Kidney (tissue), 14 donors: ENCODE data around the gene TNFRSF1B. TPM values are rescaled to one million over a fixed set of nuclear protein-coding genes. Genes with fewer than 3 reads are reported as not detected.

Experiments used
- DNase-seq, 5 donors: peaks; one replicate each; pipeline ENCODE4 v3.0.0-alpha.2; 2013 to 2020
- FAIRE-seq: peaks from 2 replicates; lab custom pipeline; 2012; peaks lifted over from hg19 to GRCh38; lab: Jason Lieb, UNC
- H3K27ac ChIP-seq, 2 donors: one replicate each; pipeline ENCODE4 v1.7.0; 2013; ENCODE audit warnings: low read depth in 2 of 2, low read length in 2 of 2, inconsistent platforms in 1 of 2
- H3K27me3 ChIP-seq: one replicate; pipeline ENCODE4 v1.7.1; 2013; ENCODE audit warnings: low read length, inconsistent platforms; ENCODE audit not compliant: control insufficient read depth, insufficient read depth
- H3K36me3 ChIP-seq, 3 donors: one replicate each; pipeline versions ENCODE4 v1.7.0 to v1.7.1; 2013; ENCODE audit warnings: low read length in 3 of 3, control low read depth in 1 of 3, inconsistent platforms in 1 of 3; ENCODE audit not compliant: insufficient read depth in 3 of 3, control insufficient read depth in 2 of 3
- H3K4me1 ChIP-seq, 3 donors: one replicate each; pipeline versions ENCODE4 v1.7.0 to v1.7.1; 2013; ENCODE audit warnings: low read length in 3 of 3, inconsistent platforms in 1 of 3, low read depth in 1 of 3; ENCODE audit not compliant: control insufficient read depth in 2 of 3, insufficient read depth in 2 of 3
- H3K4me3 ChIP-seq, 3 donors: one replicate each; pipeline versions ENCODE4 v1.7.0 to v1.8.1; 2013; ENCODE audit warnings: low read length in 3 of 3, control low read depth in 1 of 3, inconsistent platforms in 1 of 3
- H3K9ac ChIP-seq, 3 donors: one replicate each; pipeline versions ENCODE4 v1.7.0 to v1.7.1; 2013; ENCODE audit warnings: low read length in 3 of 3, control low read depth in 1 of 3, inconsistent platforms in 1 of 3
- H3K9me3 ChIP-seq, 3 donors: one replicate each; pipeline versions ENCODE4 v1.7.0 to v1.7.1; 2013; ENCODE audit warnings: low read length in 3 of 3, control low read depth in 1 of 3, inconsistent platforms in 1 of 3; ENCODE audit not compliant: control insufficient read depth in 2 of 3, insufficient read depth in 1 of 3
- intact Hi-C: fragments of 100-400 bp; cut with DNase I; formaldehyde crosslinking; loops from one replicate; pipeline ENCODE4 v1.11.1; 2022
- polyA plus RNA-seq: library from polyadenylated mRNA; stranded (reverse); fragments of 350-450 nt; fragmentation: Illumina TruSeq; extraction: RNeasy Lipid Tissue Mini Kit (QIAGEN cat#74804); gene quantifications from one replicate; pipeline ENCODE4 v1.2.3, GENCODE V29; 2014; ENCODE audit warnings: low read depth, low replicate concordance; ENCODE audit not compliant: insufficient read depth
- total RNA-seq: library from RNA; stranded (reverse); fragmentation: NEBNext Ultra II Directional; extraction: Animal tissue kit (Norgen Biotek cat#: 25700); gene quantifications from one replicate; pipeline ENCODE4 v1.2.1, GENCODE V29; 2021
- TF ChIP-seq, protein P1 (sequence below): IDR thresholded peaks from 3 replicates; pipeline ENCODE4 v1.5.1; 2012; ENCODE audit warnings: mild to moderate bottlenecking, moderate library complexity, borderline replicate concordance; ENCODE audit not compliant: insufficient read depth; ENCODE audit errors: extremely low read depth
- donor health status: control.
- donor health status: control.
- donor health status: control.
- donor health status: control.
- donor health status: control.
- donor health status: DM: yes; HTN: yes; CAD: no.
- donor health status: Normal renal cell carcinoma (clear cell type).

Gene TNFRSF1B
- total and polyA plus RNA-seq, 2 donors from 2014 or later: 7.7 to 47.1 TPM

DNA sequence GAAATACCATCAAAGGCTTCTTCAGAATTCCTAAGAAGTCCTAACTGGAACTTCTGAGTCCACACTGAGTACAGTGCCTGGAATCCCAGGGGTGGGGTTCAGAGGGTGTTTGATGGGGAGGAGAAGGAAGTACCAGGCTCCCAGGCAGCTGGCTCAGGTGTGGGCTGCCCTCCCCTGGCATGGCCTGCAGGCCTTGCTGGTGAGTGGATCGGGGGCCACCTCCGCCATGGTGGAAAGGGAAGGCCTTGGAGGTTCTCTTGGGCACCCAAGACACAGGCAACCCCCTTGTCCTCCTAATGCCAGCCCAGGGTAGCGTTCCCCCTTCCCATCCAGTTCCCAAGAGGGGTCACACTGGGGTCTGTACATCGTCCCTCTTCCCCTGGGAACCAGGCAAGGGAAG lies 26.8 kb upstream of the TNFRSF1B start:
- Histone ChIP-seq H3K27ac (no peak overlapping the region), H3K4me3 (no peak overlapping the region), H3K9me3 (no peaks in the 10 kb centered on the region), H3K4me1 (peaks cover 0 to 5% (median 0%) of the 10 kb centered on the region in 3 donors), H3K27me3 (no peaks in the 10 kb centered on the region), H3K36me3 (no peaks in the 10 kb centered on the region), H3K9ac (no peak overlapping the region)
- intact Hi-C loops: no loop called here
- DNase-seq: peak in 1 of 5 donors; percentile 64
- FAIRE-seq: no peak
- TF ChIP-seq, protein P1, sequence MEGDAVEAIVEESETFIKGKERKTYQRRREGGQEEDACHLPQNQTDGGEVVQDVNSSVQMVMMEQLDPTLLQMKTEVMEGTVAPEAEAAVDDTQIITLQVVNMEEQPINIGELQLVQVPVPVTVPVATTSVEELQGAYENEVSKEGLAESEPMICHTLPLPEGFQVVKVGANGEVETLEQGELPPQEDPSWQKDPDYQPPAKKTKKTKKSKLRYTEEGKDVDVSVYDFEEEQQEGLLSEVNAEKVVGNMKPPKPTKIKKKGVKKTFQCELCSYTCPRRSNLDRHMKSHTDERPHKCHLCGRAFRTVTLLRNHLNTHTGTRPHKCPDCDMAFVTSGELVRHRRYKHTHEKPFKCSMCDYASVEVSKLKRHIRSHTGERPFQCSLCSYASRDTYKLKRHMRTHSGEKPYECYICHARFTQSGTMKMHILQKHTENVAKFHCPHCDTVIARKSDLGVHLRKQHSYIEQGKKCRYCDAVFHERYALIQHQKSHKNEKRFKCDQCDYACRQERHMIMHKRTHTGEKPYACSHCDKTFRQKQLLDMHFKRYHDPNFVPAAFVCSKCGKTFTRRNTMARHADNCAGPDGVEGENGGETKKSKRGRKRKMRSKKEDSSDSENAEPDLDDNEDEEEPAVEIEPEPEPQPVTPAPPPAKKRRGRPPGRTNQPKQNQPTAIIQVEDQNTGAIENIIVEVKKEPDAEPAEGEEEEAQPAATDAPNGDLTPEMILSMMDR: no peak

DNA sequence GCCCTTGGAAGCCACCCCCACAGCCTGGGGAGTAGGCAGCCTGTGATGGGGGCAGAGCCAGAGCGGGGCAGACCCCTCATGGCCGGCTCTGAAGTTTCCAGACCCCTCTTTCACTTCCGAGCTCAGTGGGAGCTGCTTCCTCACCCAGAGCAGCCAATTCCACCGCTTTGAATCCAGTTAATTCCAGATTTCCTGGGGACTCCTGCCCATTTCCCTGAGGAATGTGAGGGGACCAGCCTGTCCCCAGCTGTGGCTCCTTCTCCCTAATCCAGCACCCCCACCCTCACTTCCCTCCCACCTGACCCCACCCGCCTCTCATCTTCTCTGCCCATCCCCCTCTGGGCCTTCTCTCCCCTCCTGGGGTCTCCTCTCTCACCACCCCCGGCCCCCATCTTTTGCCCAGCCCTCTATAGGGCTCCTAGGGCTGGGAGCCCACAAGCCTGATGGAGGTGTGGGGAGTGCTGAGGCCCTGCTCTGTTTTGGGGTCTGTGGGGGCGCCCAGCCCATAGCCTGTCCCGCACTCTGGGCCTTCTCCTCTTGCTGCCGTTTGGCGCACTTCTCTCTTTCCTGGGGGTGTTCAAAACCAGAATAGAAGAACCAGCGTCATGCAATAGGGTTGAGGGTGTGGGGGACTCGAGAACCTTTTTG lies 26.2 kb upstream of the TNFRSF1B start:
- DNase-seq (peak in 2 of 5 donors; percentile 38 to 66), FAIRE-seq (no peak)
- peaks cover 0 to 5% (median 0%) of the 10 kb centered on the region in 3 donors for H3K4me1 ChIP-seq

DNA sequence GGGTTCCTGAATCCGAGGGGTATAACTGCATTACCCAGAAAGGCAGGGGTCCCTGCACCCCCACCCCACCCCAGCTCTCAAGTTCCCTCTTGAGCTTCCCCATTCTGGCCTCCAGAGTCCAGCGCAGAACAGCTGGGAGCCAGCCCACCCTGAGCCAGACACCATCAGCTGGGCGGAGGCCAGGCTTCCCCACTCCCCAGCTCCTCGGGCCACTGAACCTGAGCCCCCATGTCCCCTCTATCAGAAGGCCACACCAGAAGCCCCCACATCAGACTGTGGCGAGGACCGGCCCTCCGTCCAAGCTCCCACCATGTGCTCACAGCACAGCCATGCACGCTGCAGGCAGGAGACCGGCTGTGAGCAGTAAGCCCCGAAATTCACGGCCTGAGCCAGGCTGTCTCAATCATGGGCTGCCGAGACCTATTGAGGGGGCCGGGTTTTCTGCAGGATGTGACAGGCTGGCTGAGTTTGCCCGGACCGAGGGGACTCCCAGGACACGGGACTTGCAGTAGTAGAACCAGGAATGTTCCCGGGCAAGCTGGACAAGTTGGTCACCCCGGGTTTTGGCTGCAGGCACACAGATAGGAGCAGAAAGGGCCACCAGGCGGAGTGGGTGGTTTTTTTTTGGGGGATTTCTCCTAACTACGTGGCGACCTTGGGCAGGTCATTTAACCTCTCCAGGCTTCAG lies 25.5 kb upstream of the TNFRSF1B start:
- Histone ChIP-seq H3K4me1 (peaks cover 0 to 5% (median 0%) of the 10 kb centered on the region in 3 donors), H3K9me3 (no peaks in the 10 kb centered on the region), H3K27me3 (no peaks in the 10 kb centered on the region), H3K4me3 (no peak overlapping the region), H3K36me3 (no peaks in the 10 kb centered on the region), H3K27ac (no peak overlapping the region), H3K9ac (no peak overlapping the region)
- intact Hi-C loops: no loop called here
- FAIRE-seq (no peak), DNase-seq (peak in 4 of 5 donors; percentile 24 to 76 (median 54))
- TF ChIP-seq, protein P1: no peak

More for the DNA sequence above, 26.2 kb upstream of the TNFRSF1B start:
- Histone ChIP-seq H3K27me3 (no peaks in the 10 kb centered on the region), H3K9ac (no peak overlapping the region), H3K4me3 (no peak overlapping the region), H3K9me3 (no peaks in the 10 kb centered on the region), H3K27ac (no peak overlapping the region), H3K36me3 (no peaks in the 10 kb centered on the region)
- TF ChIP-seq, protein P1: no peak
- intact Hi-C loops: no loop called here
